ACHN (cell line): ENCODE measurements around the gene RMI1.
A peak's percentile ranks its signal among the peaks of the same experiment; 100 is the strongest.

ENCODE experiments used
- DNase-seq: peaks from one replicate; pipeline ENCODE4 v3.0.0-alpha.2; 2015
- in situ Hi-C: cut with HindIII; loops from 2 replicates; pipeline ENCODE4 v1.10.0; 2017; ENCODE audit warnings: low sequenced_read_pairs, low pct_ligation_motif_present, low pct_unique_long_range_greater_than_20kb

The RMI1 gene

DNA sequence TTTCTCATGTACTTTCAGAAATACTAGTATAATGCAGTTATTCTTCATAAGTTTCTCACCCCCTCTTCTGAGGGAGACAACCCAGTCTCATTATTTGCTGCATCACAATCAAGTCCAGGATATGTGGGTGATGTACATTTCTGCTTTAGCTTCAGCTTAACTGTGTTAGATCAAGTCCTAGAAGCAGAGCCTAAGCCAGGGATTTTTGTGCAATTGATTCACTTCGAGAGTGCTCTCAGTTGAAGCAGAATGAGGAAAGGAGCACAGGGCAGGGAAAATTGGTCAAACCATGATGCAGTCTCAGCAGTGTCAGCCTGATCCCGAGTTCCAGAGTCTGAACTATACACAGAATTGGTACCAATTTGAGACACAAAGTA lies 15.6 kb upstream of the RMI1 start:
- in situ Hi-C loops = no loop called here
- no peak for DNase-seq

GRCh38 chr9:83965350-83966208 lies 15.0 kb upstream of the RMI1 start:
- no peak for DNase-seq
- in situ Hi-C loops = no loop called here

DNA sequence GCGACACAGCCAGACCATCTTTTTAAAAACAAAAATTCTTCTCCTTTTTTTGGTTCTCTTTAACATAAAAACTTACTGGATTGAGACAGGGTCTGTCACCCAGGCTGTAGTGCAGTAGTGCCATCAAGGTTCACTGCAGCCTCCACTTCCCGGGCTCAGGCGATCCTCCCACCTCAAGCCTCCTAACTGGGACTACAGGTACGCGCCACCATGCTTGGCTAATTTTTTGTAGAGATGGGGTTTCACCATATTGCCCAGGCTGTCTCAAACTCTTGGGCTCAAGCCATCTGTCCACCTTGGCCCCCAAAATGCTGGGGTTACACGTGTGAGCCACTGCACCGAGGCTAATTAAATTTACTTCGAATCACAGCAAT lies 14.4 kb upstream of the RMI1 start:
- in situ Hi-C loops = no loop called here
- DNase-seq = no peak

DNA sequence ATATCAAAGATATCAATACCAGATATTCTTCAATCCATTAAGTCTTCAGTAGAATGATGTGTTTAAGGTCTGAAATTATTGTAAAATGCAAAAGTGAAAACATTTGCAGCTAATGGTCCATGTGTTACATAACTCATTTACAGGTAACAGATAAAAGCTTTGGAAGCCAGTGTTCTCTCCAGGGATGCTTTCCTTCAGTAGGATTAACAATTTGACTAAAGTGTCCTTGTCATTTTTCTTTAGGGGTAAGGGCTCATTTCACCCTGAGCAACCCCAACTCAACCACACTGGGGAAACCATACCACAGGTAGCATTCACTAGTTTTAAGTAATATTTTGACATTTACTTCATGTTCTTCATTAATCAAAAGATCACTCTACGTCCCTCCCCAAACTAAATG lies 13.5 kb upstream of the RMI1 start:
- in situ Hi-C loops = no loop called here
- no peak for DNase-seq

DNA sequence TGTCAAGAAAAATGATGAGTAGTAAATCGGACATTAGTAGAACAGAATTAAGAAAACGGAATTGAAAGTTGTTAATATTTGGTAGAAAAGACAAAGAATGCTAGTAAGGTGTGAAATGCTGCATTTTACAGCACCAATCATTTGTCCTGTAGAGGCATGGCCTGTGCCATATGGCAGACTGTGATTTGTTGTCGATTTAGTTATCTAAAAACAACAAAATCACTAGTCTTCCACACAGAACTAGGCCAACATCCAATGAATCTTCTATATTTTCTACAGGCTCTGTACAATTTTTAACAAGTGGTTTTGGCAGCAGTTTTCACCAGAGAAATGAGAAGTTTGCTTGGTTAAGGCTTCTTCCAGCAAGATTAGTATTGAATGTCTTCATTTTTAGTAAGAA lies 11.0 kb upstream of the RMI1 start:
- DNase-seq = no peak
- in situ Hi-C loops = no loop called here

- in situ Hi-C loops = no loop called here
These were observed 9.1 kb upstream of the RMI1 start for GRCh38 chr9:83971485-83971884.

GRCh38 chr9:83972286-83972685 lies 8.3 kb upstream of the RMI1 start:
- no peak for DNase-seq
- in situ Hi-C loops = no loop called here

More at GRCh38 chr9:83971485-83971884, 9.1 kb upstream of the RMI1 start:
- DNase-seq = no peak

DNA sequence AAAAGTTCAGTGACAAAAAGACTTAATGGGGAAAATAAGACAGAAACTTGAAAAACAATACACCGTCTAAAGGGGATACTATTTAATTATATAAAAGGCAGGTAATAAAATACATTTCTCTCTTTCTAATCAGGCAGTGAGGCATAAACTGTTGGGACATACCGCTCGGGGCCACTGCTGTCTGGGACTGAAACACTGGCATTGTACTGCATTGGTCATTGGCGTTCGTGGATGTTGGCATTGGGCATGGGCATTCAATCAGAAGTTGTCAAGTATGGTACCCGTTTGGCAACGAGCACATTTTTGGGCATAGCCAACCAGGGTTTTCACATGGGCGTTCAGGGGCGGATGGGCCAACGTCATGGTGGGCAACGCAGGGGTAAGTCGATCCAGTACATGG lies 5.3 kb upstream of the RMI1 start:
- in situ Hi-C loops = no loop called here
- DNase-seq = no peak

DNA sequence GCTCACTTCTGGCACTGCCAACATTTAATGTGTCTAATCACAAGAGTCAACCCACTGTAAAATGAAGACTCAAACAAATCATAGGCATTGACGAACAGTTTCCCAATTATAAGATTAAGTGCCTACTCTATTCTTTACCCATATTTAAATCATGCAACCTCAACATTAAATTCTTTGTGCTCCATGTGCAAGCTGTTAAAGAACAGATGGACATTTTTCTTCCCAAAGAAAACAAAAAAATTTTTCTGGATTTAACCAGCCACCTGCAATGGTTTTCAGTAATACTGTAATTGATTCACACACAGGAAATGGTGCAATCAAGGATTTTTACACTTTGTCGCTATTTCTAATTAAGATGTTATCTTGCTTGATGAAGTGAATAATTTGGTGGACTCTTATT lies 4.2 kb upstream of the RMI1 start:
- DNase-seq = no peak
- in situ Hi-C loops = no loop called here

GRCh38 chr9:83977196-83977595 lies 3.4 kb upstream of the RMI1 start:
- DNase-seq = no peak
- in situ Hi-C loops = no loop called here

DNA sequence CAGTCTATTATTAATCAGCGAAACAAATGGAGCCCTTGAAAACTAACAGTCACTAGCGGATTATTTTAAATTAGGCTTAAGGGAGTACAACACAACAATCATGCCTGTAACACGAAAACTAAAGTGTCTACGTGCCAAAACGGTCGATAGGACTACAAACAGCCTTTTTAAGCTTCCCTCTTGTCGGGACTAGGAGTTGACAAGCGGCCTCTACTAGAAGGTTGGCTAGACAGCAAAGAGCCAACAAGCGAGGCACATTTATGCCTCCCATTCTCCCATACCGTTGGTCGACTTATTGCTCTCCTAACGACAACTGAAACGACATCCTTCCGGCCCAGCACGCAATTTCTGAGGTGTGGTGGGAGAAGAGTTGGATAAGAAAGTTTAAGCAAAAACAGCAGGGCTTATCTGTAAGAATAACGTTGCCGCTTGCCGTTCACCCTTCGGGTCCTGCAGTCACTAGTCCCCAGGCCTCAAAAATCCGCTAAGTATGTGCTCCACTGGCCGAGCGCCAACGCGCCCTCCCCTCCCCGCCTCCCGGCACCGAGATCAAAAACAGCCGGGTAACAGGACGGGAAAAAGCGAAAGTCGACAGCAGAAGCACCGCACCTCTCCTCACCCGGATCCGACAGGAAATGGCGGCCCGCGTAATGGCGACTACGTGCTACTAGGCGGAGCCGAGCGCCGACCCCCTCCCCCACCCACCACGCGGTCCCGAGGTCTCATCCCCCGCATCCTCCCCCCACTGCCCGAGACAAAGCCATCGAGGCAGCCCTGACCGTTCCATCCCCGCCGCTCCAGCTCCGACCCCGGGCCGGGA lies 1.4 kb upstream of the RMI1 start:
- in situ Hi-C loops = no loop called here
- DNase-seq = peak; percentile 79

GRCh38 chr9:83979812-83980394 lies 702 bp upstream of the RMI1 start, which contains the start of gene HNRNPK:
Gene HNRNPK, minus strand, starts transcription at chr9:83980215. Its CDS starts 1,963 bp downstream, at chr9:83978252.
- in situ Hi-C loops = no loop called here
- DNase-seq = peak; percentile 97

- peak; percentile 26 for DNase-seq
- in situ Hi-C loops = no loop called here
These were observed 694 bp downstream of the RMI1 start for GRCh38 chr9:83981126-83981871.

- in situ Hi-C loops = no loop called here
- no peak for DNase-seq
These were observed 5.6 kb downstream of the RMI1 start for GRCh38 chr9:83986195-83986594.

DNA sequence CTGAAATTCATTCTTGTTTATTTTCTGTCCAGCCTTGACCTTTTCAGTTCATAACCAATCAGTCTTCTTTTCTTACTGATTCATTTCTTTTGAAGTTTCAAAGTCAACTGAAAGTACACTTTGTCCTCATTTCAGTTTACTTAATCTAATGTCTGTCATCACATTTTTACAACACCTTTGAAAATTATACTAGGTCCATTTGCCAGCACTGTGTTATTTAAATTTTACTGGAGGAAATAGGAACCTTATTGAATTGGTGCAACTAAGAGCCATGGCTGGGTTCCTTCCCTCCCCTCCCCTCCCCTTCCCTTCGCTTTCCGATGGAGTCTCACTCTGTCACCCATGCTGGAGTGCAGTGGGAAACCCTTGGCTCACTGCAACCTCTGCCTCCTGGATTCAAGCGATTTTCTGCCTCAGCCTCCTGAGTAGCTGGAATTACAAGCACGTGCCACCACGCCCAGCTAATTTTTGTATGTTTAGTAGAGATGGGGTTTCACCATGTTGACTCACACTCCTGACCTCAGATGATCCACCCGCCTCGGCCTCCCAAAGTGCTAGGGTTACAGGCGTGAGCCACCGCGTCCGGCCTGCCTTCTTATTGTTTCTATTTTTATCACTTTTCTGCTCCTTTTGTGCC lies 6.3 kb downstream of the RMI1 start:
- in situ Hi-C loops = no loop called here
- DNase-seq = no peak

DNA sequence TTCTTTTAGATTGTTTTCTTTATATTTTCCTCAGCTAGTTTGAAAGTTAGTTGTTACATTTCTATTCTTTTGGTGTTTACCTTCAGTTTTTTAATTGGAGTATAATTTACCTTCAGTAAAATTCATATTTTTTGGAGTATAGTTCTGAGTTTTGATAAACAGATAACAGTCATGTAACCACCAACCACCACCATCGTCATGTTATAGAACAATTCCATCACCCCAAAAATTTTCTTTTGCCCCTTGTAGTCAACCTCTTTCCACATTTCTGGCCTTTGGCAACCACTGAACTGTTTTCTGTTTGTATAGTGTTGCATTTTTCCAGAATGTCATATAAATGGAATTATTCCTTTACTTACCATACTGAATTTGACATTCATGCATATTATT lies 6.8 kb downstream of the RMI1 start:
- no peak for DNase-seq

DNA sequence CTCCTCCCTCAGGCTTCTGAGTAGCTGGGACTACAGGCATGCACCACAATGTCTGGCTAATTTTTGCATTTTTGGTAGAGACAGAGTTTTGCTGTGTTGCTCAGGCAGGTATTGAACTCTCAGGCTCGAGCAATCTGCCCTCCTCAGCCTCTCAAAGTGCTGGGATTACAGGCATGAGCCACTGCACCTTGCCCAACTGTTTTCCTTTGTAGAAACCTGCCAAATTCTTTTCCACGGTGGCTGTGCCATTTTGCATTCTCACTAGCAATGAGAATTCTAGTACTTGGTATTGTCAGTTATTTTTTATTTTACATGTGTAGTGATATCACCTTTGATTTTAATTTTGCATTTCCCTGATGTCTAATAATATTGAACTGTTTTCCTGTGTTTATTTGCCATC lies 7.8 kb downstream of the RMI1 start:
- in situ Hi-C loops = no loop called here
- no peak for DNase-seq

More for the DNA sequence above, 6.8 kb downstream of the RMI1 start:
- in situ Hi-C loops = no loop called here

DNA sequence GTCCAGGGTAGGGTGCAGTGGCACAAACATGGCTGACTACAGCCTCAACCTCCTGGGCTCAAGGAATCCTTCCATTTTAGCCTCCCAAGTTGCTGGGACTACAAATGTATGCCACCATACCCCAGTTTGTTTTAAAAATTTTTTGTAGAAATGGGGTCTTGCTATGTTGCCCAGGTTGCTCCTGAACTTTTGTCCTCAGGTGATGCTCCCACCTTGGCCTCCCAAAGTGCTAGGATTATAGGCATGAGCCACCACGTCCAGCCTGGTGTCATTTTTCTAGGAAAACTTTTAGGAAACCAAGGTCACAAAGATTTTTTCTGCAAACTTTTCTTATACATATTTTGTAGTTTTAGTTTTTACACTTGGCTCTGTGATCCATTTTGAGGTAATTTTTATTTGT lies 10.8 kb downstream of the RMI1 start:
- DNase-seq = no peak
- in situ Hi-C loops = no loop called here
